BJ (cell line): Measurements from ENCODE around the gene CELF1. TPM values are rescaled to one million over a fixed set of nuclear protein-coding genes. Genes with fewer than 3 reads are reported as not detected.
"Not testable (repeated sequence)": the region's sequence is repeated elsewhere in the genome, so short reads cannot be mapped to it uniquely, and the experiment has no call there.

Experiments used
- CTCF ChIA-PET: fragments of 350-600 bp; formaldehyde crosslinking; extraction: SDS; loops from one replicate; lab custom pipeline; 2021; ENCODE audit warnings: antibody characterized with exemption, inconsistent platforms; lab: Yijun Ruan, JAX
- POLR2A ChIA-PET: fragments of 300-600 bp; sonication (Branson Sonifier 250); formaldehyde crosslinking; extraction: SDS; loops from one replicate; lab custom pipeline; 2021; ENCODE audit warnings: antibody characterized with exemption; lab: Charles Lee
- DNase-seq: peaks from one replicate; pipeline ENCODE4 v3.0.0-alpha.2; 2011; ENCODE audit warnings: low read depth
- H3K27me3 ChIP-seq: 2 replicates; pipeline ENCODE4 v1.6.0; 2011; ENCODE audit warnings: low read length; ENCODE audit not compliant: control insufficient read depth, insufficient read depth
- H3K36me3 ChIP-seq: 2 replicates; pipeline ENCODE4 v1.5.1; 2011; ENCODE audit warnings: low read length; ENCODE audit not compliant: control insufficient read depth, insufficient read depth
- H3K4me3 ChIP-seq: 2 replicates; pipeline ENCODE4 v1.5.1; 2011; ENCODE audit warnings: low read depth, mild to moderate bottlenecking, control low read depth, low read length
- polyA plus RNA-seq: library from polyadenylated mRNA; depleted of rRNA; stranded (reverse); fragments of >200 nt; gene quantifications from 2 replicates; pipeline ENCODE4 v1.2.3, GENCODE V29; 2011
- TF ChIP-seq, protein P1 (sequence below): IDR thresholded peaks from 2 replicates; pipeline ENCODE4 v1.5.1; 2011; ENCODE audit warnings: low read depth, mild to moderate bottlenecking, control low read depth, inconsistent platforms, low read length, moderate library complexity; ENCODE audit not compliant: insufficient read depth

The CELF1 gene
- polyA plus RNA-seq, 1 experiment, result 73.5 TPM

DNA sequence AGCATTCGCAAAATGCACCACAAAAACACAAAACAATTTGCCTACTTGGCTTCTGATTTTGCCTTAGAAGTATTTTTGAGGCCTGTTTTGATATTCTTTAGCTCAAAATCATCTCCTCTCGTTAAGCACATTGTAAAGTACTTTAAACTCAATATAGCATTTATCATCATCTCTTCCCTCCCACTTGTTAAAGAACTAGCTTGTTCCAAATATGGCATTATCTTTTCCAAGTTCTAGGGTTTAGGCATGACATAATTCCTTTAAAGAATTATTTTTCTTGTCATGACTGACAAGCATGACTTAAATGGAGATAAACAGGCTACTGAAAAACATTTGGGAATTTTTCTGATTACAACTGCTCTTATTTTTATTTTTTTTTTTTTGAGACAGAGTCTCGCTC is 21.3 kb downstream of the CELF1 start:
- POLR2A ChIA-PET, result interaction anchor here (0.6 kb wide), 1 partner anchor 39 kb away, joined by 3 read pairs; no protein-coding TSS in a partner anchor
- DNase-seq, result no peak
- Histone ChIP-seq H3K36me3 (no peaks in the 10 kb centered on the region), H3K4me3 (no peak overlapping the region), H3K27me3 (no peaks in the 10 kb centered on the region)
- CTCF ChIA-PET, result interaction anchor here (0.7 kb wide), 1 partner anchor 27 kb away, joined by 3 read pairs; no protein-coding TSS in a partner anchor
- TF ChIP-seq, protein P1, sequence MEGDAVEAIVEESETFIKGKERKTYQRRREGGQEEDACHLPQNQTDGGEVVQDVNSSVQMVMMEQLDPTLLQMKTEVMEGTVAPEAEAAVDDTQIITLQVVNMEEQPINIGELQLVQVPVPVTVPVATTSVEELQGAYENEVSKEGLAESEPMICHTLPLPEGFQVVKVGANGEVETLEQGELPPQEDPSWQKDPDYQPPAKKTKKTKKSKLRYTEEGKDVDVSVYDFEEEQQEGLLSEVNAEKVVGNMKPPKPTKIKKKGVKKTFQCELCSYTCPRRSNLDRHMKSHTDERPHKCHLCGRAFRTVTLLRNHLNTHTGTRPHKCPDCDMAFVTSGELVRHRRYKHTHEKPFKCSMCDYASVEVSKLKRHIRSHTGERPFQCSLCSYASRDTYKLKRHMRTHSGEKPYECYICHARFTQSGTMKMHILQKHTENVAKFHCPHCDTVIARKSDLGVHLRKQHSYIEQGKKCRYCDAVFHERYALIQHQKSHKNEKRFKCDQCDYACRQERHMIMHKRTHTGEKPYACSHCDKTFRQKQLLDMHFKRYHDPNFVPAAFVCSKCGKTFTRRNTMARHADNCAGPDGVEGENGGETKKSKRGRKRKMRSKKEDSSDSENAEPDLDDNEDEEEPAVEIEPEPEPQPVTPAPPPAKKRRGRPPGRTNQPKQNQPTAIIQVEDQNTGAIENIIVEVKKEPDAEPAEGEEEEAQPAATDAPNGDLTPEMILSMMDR, result no peak

DNA sequence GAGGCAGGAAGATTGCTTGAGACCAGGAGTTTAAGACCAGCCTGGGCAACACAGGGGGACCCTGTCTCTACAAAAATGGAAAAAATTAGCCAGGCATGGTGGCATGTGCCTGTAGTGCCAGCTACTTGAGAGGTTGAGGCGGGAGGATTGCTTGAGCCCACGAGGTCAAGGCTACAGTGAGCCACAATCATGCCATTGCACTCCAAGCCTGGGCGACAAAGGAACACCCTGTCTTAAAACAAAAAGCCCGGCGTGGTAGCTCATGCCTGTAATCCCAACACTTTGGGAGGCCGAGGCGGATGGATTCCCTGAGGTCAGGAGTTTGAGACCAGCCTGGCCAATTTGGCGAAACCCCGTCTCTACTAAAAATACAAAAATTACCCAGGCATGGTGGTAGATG is 22.2 kb downstream of the CELF1 start:
- CTCF ChIA-PET, DNase-seq, H3K27me3 ChIP-seq, H3K36me3 ChIP-seq, H3K4me3 ChIP-seq: not testable (repeated sequence)
- POLR2A ChIA-PET, result interaction anchor here (0.6 kb wide), 1 partner anchor 26 kb away, joined by 3 read pairs; no protein-coding TSS in a partner anchor

DNA sequence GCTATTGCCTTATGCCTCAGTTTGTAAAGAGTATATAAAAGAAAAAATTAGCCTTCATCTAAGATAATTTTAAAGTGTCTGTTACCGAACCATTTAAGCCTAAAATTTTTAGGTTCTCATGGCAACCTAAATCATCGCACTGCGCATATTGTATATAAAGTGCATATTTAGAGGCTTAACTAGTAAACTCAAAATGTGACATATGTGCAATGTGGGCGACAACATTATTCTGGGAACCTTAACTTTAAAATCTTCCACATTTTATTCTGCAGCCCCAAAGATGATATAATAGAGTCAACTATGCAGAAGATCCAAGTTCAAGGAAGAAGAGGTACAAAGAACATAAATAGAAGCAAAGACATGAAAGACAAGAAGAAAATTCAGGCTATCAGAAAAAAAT is 23.0 kb downstream of the CELF1 start:
- TF ChIP-seq, protein P1, result no peak
- ChIA-PET POLR2A (no interaction called here), CTCF (no interaction called here)
- Histone ChIP-seq H3K36me3 (no peaks in the 10 kb centered on the region), H3K4me3 (no peak overlapping the region), H3K27me3 (no peaks in the 10 kb centered on the region)
- no peak for DNase-seq

DNA sequence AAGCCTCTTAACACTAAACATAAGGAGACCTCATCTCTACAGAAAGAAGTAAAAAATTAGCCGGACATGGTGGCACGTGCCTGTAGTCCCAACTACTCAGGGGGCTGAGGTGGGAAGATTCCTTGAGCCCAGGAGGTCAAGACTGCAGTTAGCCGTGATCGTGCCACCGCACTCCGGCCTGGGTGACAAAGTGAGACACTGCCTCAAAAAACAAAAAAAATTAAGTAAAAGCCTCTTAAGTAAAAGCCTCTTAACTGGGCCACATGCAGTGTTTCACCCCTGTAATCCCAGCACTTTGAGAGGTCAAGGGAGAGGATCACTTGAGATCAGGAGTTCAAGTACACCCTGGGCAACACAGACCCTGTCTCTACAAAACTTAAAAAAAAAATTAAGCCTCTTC is 25.7 kb downstream of the CELF1 start:
- Histone ChIP-seq H3K4me3 (no peak overlapping the region), H3K36me3 (no peaks in the 10 kb centered on the region), H3K27me3 (no peaks in the 10 kb centered on the region)
- ChIA-PET POLR2A (no interaction called here), CTCF (no interaction called here)
- DNase-seq, result no peak
- TF ChIP-seq, protein P1, result no peak

DNA sequence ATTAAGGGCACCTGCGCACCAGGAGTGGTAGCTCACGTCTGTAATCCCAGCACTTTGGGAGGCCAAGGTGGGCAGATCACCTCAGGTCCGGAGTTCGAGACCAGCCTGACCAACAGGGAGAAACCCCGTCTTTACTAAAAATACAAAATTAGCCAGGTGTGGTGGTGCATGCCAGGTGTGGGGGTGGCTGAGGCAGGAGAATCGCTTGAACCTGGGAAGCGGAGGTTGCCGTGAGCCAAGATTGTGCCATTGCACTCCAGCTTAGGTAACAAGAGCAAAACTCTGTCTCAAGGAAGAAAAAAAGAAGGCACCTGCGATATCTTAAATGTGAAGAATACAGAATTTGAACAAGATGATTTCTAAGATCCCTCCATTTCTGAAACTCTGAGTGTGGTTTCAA is 26.9 kb downstream of the CELF1 start:
- CTCF ChIA-PET, result interaction anchor here (1.7 kb wide), 1 partner anchor 14 kb away, joined by 5 read pairs; no protein-coding TSS in a partner anchor
- H3K36me3 ChIP-seq, POLR2A ChIA-PET: not testable (repeated sequence)

DNA sequence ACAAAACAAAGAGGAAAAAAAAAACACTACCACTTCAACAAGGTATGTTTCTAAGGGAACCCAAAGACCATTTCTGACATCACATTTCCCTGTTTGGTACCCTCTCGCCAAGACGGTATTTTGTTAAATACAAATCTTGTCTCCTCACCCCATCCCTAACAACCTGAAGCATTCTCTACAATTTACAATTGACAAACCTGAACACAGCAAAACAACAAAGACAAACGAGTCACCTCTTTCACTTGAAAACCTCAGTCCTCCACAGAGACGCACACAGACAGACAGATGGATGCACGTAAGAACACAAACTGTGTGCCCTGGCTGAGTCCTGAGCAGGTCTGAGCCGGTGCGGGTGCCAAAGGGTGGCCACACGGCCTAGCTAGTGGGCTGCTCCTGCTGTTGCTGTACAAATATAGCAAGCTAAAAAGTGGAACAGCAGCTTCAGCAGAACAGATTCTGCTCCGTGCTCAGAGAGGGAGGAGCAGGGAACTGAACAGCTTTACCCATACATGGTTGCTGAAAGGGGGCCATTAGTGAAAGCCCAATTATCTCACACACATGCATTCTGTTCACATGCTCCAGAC is 28.5 kb downstream of the CELF1 start:
- CTCF ChIA-PET, result interaction anchor here (0.9 to 1.7 kb wide), 2 partner anchors 16 to 26 kb away, joined by 3 to 5 read pairs; no protein-coding TSS in a partner anchor
- TF ChIP-seq, protein P1, result no peak
- DNase-seq, result no peak
- no peaks in the 10 kb centered on the region for H3K27me3 ChIP-seq
- no peak overlapping the region for H3K4me3 ChIP-seq
- H3K36me3 ChIP-seq, result no peaks in the 10 kb centered on the region
- POLR2A ChIA-PET, result interaction anchor here (0.5 to 1.5 kb wide), 4 partner anchors 9 to 29 kb away, joined by 3 to 11 read pairs (median 7); no protein-coding TSS in a partner anchor

More for the DNA sequence above, 26.9 kb downstream of the CELF1 start:
- not testable (repeated sequence) for DNase-seq, H3K27me3 ChIP-seq, H3K4me3 ChIP-seq
